ENCODE data around the gene OR2V1.
"Not testable (repeated sequence)": the region's sequence is repeated elsewhere in the genome, so short reads cannot be mapped to it uniquely, and the experiment has no call there.

The OR2V1 gene

DNA sequence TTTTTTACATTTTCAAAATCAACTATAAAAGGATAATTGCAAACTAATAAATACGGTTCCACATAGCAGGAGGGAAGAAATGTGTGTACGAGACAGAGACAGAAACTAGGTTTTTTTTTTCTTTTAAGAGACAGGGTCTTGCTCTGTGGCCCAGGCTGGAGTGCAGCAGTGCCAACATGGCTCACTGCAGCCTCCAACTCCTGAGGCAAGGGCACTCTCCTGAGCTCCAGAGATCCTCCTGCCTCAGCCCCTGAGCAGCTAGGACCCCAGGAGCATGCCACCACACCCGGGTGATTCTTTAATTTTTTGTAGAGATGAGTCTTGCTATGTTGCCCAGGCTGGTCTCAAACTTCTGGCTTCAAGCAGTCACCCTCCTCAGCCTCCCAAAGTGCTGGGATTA lies 2.1 kb upstream of the OR2V1 start:
- DNase-seq (ENCODE audit: low read depth, low spot score): no peak
- H3K27ac ChIP-seq: no peak overlapping the region

DNA sequence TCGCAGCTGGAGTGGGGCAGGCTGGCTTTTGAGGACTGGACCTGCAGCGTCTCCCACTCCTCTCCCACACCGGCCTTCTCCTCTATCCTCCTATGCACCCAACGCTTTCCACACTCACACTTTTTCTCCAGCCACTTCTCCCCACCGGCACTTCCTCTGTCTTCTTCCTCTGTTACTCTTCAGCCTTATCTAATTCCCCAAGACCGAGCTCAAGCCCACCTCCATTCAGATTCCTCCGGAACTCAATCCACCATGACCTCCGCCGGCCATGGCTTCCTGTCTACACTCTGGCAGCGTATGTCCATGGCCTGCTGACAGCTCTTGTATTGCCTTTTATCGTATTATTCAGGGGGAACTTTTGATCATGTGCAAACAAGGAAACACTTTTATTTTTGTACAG lies 545 bp upstream of the OR2V1 start:
- H3K27ac ChIP-seq: no peak overlapping the region
- DNase-seq (ENCODE audit: low read depth, low spot score): no peak

- H3K27ac ChIP-seq; DNase-seq (ENCODE audit: low read depth, low spot score): not testable (repeated sequence)
These were observed 888 bp downstream of the OR2V1 start for GRCh38 chr5:181130081-181130480.

DNA sequence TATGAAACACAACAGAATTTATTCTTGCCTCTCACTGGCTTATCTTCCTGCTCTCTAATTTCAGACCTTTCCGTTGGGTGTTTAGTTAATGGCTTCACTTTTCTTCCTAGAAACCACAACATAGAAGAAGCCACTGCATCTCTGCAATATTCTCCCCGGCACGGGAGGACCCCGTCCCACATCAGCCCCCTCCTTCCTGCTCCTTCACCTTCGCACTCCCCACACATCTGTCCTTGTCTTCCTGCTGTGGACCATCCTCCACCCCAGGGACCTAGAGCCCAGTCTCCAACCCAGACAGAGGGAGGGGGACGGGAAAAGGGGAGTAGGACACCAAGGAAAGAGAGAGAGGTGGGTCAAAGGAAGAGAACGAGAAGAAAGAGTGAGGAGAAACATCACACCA lies 1.4 kb downstream of the OR2V1 start:
- H3K27ac ChIP-seq: no peak overlapping the region
- no peak for DNase-seq (ENCODE audit: low read depth, low spot score)

DNA sequence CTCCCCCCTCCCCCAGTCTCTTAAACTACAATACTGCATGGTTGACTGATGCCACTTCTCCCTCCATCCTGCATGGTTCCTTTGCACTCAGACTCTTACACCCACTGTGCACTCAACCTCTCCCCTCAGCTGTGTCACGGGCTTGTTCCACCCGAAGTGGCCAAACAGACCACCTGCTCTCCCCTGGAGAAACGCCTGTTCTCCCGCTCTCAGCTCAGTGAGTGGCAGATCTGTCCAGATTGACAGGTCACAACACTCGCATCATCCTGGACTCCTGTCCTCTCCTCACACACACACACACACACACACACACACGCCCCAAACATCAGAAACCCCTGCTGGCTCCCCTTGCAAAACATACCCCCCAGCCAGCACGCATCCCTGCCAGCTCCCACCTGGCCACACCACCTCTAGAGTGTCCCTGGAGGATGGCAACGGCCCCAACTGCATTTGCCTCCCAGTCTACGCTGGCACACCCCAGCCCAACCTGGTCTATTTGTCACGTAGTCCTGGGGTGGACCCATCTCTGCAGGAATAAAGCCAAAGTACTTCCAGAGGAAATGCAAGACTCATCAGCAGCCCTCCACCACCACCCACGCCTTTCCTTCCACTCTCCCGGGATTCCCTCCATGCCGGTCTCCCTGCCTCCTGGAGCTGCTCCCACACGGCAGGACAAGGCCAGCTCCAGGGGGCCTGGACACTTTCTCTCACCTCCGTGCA lies 2.9 kb downstream of the OR2V1 start:
- no peak for DNase-seq (ENCODE audit: low read depth, low spot score)
- no peak overlapping the region for H3K27ac ChIP-seq

- no peak for DNase-seq (ENCODE audit: low read depth, low spot score)
- H3K27ac ChIP-seq: no peak overlapping the region
These were observed 3.5 kb downstream of the OR2V1 start for GRCh38 chr5:181127456-181127855.

GRCh38 chr5:181126841-181127240 lies 4.1 kb downstream of the OR2V1 start:
- DNase-seq (ENCODE audit: low read depth, low spot score): no peak
- H3K27ac ChIP-seq: no peak overlapping the region

DNA sequence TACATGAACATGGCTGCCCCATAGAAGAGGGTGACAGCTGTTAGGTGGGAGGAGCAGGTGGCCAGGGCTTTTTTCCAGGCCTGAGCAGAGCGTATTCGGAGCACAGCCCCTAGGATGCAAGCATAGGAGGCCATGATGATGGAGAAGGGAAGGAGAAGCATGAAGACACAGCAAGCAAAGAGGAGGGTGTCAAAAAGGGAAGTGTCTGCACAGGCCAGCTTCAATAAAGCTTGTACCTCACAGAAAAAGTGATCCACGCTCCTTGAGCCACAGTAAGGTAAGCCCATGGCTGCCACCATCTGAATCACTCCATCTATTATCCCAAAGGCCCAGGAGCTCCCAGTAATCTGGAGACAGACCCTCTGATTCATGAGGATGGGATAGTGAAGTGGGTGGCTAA lies 6.4 kb downstream of the OR2V1 start:
- DNase-seq (ENCODE audit: low read depth, low spot score): no peak
- no peak overlapping the region for H3K27ac ChIP-seq

DNA sequence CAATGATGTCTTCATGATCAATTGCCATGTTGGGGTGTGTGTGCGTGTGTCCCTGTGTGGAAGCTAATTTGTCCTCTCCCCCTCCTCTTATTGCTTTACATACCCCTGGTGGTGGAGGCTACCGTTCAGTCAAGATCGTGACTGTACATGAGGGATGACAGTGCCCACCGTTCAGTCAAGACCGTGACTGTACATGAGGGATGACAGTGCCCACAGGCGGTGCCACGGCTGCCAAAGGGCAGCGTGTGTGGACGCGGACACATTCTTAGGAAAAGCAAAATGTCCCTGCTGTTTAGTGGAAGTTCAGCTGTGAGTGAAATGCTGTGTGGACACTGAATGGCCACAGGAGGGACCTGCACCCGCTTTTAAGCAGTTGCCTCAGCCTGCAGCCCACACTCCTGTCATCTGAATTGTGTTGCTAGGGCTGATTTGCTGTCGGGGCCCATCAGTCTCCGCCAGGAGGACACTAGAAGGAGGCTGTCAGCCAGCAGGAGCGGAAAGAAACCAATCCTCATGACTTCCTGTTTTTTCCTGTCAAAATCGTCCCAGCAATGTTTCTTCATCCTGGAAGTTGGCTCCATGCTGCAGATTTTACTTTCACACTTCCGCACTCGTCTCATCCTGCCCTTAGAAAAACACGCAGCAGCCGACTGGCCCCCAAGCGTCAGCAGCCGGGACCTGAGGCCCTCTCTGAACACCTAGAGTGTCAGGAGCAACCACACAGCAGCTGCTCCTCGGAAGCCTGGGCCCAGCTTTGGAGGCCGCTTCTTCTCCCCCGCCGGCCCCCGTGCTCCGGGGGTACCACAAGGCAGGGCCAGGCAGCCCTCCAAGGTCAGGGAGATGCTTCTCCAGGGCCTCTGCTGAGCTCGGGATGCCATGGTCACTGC lies 9.1 kb downstream of the OR2V1 start:
- no peak for DNase-seq (ENCODE audit: low read depth, low spot score)
- H3K27ac ChIP-seq: no peak overlapping the region

GRCh38 chr5:181120761-181121160 lies 10.2 kb downstream of the OR2V1 start:
- no peak overlapping the region for H3K27ac ChIP-seq
- DNase-seq (ENCODE audit: low read depth, low spot score): no peak

DNA sequence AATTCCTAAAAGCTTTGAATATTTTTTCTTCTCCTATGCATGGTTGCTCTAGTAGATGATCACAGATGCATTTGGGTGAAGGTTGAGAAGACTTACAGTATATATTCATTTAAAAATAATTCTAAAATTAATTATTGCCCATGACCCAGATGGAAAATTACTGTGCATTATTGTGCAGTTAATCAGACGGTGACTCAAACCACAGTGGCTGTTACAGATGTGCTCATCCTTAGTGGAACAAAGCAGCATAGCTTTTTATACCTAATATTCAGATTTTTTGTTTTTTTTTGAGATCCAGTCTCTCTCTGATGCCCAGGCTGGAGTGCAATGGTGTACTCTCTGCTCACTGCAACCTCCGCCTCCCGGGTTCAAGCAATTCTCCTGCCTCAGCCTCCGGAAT lies 10.7 kb downstream of the OR2V1 start:
- H3K27ac ChIP-seq: peak overlapping the region; percentile 20

GRCh38 chr5:181119105-181119504 lies 11.9 kb downstream of the OR2V1 start:
- peak overlapping the region; percentile 20 for H3K27ac ChIP-seq
- no peak for DNase-seq (ENCODE audit: low read depth, low spot score)

More for the DNA sequence above, 10.7 kb downstream of the OR2V1 start:
- DNase-seq (ENCODE audit: low read depth, low spot score): no peak

DNA sequence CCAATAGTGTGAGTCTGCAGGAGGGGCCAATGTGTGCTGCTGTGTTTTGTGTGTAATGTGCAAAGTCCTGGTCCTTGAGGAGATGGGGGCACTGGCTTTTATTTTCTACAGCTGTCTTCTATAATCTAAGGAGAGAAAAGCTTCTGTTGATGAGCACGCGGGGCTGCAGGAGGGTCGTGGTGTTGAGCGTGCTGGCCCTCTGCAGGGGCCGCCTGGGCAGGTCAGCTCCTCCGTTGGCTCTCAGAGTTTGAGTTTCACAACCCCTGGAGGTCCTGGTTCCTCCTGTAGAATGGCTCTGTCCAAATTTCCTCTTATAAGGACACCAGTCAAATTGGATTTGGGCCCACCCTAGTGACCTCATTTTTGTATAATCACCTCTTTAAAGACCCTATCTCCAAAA lies 12.6 kb downstream of the OR2V1 start:
- no peak overlapping the region for H3K27ac ChIP-seq
- DNase-seq (ENCODE audit: low read depth, low spot score): no peak

- peak; percentile 18 for DNase-seq (ENCODE audit: low read depth, low spot score)
These were observed 15.9 kb downstream of the OR2V1 start for GRCh38 chr5:181114844-181115778.

GRCh38 chr5:181114284-181114843 lies 16.6 kb downstream of the OR2V1 start:
- no peak for DNase-seq (ENCODE audit: low read depth, low spot score)
- H3K27ac ChIP-seq: no peak overlapping the region

More at GRCh38 chr5:181114844-181115778, 15.9 kb downstream of the OR2V1 start:
- H3K27ac ChIP-seq: no peak overlapping the region

DNA sequence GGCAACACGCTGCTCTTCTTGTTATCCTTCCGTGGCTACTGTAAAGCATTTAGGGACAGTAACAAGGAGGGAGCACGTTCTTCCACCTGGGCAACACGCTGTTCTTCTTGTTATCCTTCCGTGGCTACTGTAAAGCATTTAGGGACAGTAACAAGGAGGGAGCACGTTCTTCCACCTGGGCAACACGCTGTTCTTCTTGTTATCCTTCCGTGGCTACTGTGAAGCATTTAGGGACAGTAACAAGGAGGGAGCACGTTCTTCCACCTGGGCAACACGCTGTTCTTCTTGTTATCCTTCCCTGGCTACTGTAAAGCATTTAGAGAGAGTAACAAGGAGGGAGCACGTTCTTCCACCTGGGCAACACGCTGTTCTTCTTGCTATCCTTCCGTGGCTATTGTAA lies 17.4 kb downstream of the OR2V1 start:
- not testable (repeated sequence) for H3K27ac ChIP-seq

GRCh38 chr5:181112476-181112875 lies 18.5 kb downstream of the OR2V1 start:
- no peak overlapping the region for H3K27ac ChIP-seq
- no peak for DNase-seq (ENCODE audit: low read depth, low spot score)

More for the DNA sequence above, 17.4 kb downstream of the OR2V1 start:
- not testable (repeated sequence) for DNase-seq (ENCODE audit: low read depth, low spot score)

GRCh38 chr5:181111010-181111409 lies 20.0 kb downstream of the OR2V1 start:
- no peak for DNase-seq (ENCODE audit: low read depth, low spot score)
- H3K27ac ChIP-seq: no peak overlapping the region

DNA sequence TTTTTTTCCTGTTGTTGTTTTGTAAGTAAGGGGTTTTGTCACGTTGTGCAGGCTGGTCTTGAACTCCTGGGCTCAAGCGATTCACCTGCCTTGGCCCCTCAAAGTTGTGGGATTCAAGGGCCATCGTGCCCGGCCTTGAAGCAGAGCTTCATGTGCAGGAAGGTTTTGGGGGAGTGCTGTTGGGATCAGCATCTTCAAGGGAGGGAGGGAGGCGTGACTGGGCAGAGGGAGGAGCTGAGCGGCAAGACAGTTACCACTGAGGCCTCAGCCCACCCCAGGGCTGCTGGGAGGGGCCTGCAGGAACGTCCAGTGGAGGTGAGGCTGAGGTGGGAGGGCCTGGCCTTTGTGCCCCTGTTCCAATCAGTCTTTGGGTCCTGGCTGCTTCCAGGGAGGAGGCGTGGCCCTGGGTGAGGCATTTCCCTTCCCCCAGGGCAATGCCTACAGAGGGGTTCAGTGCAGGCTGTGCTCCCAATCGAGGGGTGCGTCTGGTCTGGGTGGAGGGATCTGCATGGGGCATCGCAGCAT lies 21.4 kb downstream of the OR2V1 start:
- DNase-seq (ENCODE audit: low read depth, low spot score): no peak
- H3K27ac ChIP-seq: no peak overlapping the region
